HG03095 (cell line): Measurements from ENCODE around the gene GOT2.
"Not testable (repeated sequence)": the region's sequence is repeated elsewhere in the genome, so short reads cannot be mapped to it uniquely, and the experiment has no call there.

ENCODE experiments used
- ATAC-seq: cut with Tn5 transposase; IDR thresholded peaks from one replicate; pipeline ENCODE4 v1.9.1; 2021; ENCODE audit warnings: moderate library complexity; ENCODE audit not compliant: unreplicated experiment

GOT2 gene

GRCh38 chr16:58733671-58734458 lies at the start of gene GOT2:
GOT2 (minus strand) TSS chr16:58734316; CDS start chr16:58734228, 88 bp downstream.
- ATAC-seq = peak; percentile 91

- ATAC-seq = not testable (repeated sequence)
These were observed 45.2 kb upstream of the GOT2 start for GRCh38 chr16:58779291-58779690.

GRCh38 chr16:58773870-58774269 lies 39.8 kb upstream of the GOT2 start:
- ATAC-seq = no peak

GRCh38 chr16:58768145-58768544 lies 34.0 kb upstream of the GOT2 start:
- ATAC-seq = no peak

- no peak for ATAC-seq
These were observed 33.5 kb upstream of the GOT2 start for GRCh38 chr16:58767581-58767980.

GRCh38 chr16:58756650-58757332 lies 22.7 kb upstream of the GOT2 start:
- no peak for ATAC-seq

GRCh38 chr16:58755989-58756649 lies 22.0 kb upstream of the GOT2 start:
- ATAC-seq = peak; percentile 94

- ATAC-seq = no peak
These were observed 19.6 kb upstream of the GOT2 start for GRCh38 chr16:58753711-58754134.

GRCh38 chr16:58744497-58744896 lies 10.4 kb upstream of the GOT2 start:
- no peak for ATAC-seq

GRCh38 chr16:58741976-58742375 lies 7.9 kb upstream of the GOT2 start:
- ATAC-seq = no peak

GRCh38 chr16:58741166-58741565 lies 7.0 kb upstream of the GOT2 start:
- ATAC-seq = no peak

GRCh38 chr16:58738672-58739296 lies 4.7 kb upstream of the GOT2 start:
- no peak for ATAC-seq

- not testable (repeated sequence) for ATAC-seq
These were observed 2.2 kb upstream of the GOT2 start for GRCh38 chr16:58736341-58736740.

GRCh38 chr16:58734459-58734787 lies 307 bp upstream of the GOT2 start:
- no peak for ATAC-seq

GRCh38 chr16:58733248-58733670 lies 857 bp downstream of the GOT2 start:
- no peak for ATAC-seq

GRCh38 chr16:58732545-58733247 lies 1.4 kb downstream of the GOT2 start:
- ATAC-seq = peak; percentile 38

GRCh38 chr16:58730724-58731370 lies 3.3 kb downstream of the GOT2 start:
- no peak for ATAC-seq

- ATAC-seq = no peak
These were observed 6.1 kb downstream of the GOT2 start for GRCh38 chr16:58727796-58728568.

- ATAC-seq = no peak
These were observed 6.9 kb downstream of the GOT2 start for GRCh38 chr16:58727028-58727781.
